OCI-LY1 (cell line): ENCODE data around the gene TBX18.

ENCODE experiments used
- H2AFZ ChIP-seq: fragments of 200-600 bp; sonication (generic), shearing (Covaris generic); 2 replicates; pipeline ENCODE4 v1.6.0; 2014; ENCODE audit warnings: antibody characterized with exemption, mild to moderate bottlenecking, low read length
- H3F3A ChIP-seq: fragments of 200-600 bp; sonication (generic), shearing (Covaris generic); 2 replicates; pipeline ENCODE4 v1.6.0; 2014; ENCODE audit warnings: mild to moderate bottlenecking, antibody characterized with exemption, low read length, moderate library complexity; ENCODE audit not compliant: insufficient read depth
- H3K27ac ChIP-seq: fragments of 200-600 bp; sonication (generic); 2 replicates; pipeline ENCODE4 v1.5.1; 2014; ENCODE audit warnings: low read length, mixed run types, mild to moderate bottlenecking, low read depth; ENCODE audit not compliant: poor library complexity, severe bottlenecking
- H3K27me3 ChIP-seq: fragments of 200-600 bp; sonication (generic); 2 replicates; pipeline ENCODE4 v1.6.0; 2014; ENCODE audit warnings: antibody characterized with exemption, mild to moderate bottlenecking, low read length, moderate library complexity; ENCODE audit not compliant: insufficient read depth
- H3K36me3 ChIP-seq: fragments of 200-600 bp; sonication (generic); 2 replicates; pipeline ENCODE4 v1.6.1; 2014; ENCODE audit warnings: mild to moderate bottlenecking, antibody characterized with exemption, low read length, moderate library complexity, mixed read lengths; ENCODE audit not compliant: insufficient read depth
- H3K4me1 ChIP-seq: fragments of 200-600 bp; sonication (generic); 2 replicates; pipeline ENCODE4 v1.5.1; 2014; ENCODE audit warnings: mild to moderate bottlenecking, low read length, moderate library complexity; ENCODE audit not compliant: insufficient read depth, severe bottlenecking
- H3K4me2 ChIP-seq: fragments of 200-600 bp; sonication (generic), shearing (Covaris generic); 2 replicates; pipeline ENCODE4 v1.6.1; 2014; ENCODE audit warnings: low read length
- H3K4me3 ChIP-seq: fragments of 200-600 bp; sonication (generic); 2 replicates; pipeline ENCODE4 v1.5.1; 2014; ENCODE audit warnings: low read length, low read depth, mild to moderate bottlenecking, mixed read lengths; ENCODE audit not compliant: poor library complexity, severe bottlenecking
- H3K79me2 ChIP-seq: fragments of 200-600 bp; shearing (Covaris generic); 2 replicates; pipeline ENCODE4 v1.6.1; 2016; ENCODE audit warnings: mixed run types, low read length, mixed read lengths; ENCODE audit not compliant: insufficient read depth
- H3K9ac ChIP-seq: fragments of 200-600 bp; sonication (generic), shearing (Covaris generic); 2 replicates; pipeline ENCODE4 v1.6.1; 2014; ENCODE audit warnings: mild to moderate bottlenecking, low read length, mixed read lengths
- H3K9me2 ChIP-seq: fragments of 200-600 bp; sonication (generic), shearing (Covaris generic); 2 replicates; pipeline ENCODE4 v1.6.1; 2014; ENCODE audit warnings: low read depth, mild to moderate bottlenecking, low read length, mixed read lengths
- H3K9me3 ChIP-seq: fragments of 200-600 bp; shearing (Covaris generic); 2 replicates; pipeline ENCODE4 v1.6.1; 2014; ENCODE audit warnings: low read length, mixed read lengths
- H4K20me1 ChIP-seq: fragments of 200-600 bp; sonication (generic), shearing (Covaris generic); 2 replicates; pipeline ENCODE4 v1.6.0; 2016; ENCODE audit warnings: mild to moderate bottlenecking, low read length; ENCODE audit not compliant: insufficient read depth
- EZH2 ChIP-seq: fragments of 200-600 bp; sonication (generic), shearing (Covaris generic); IDR thresholded peaks from 2 replicates; pipeline ENCODE4 v1.8.0; 2017; ENCODE audit warnings: borderline replicate concordance, mixed run types, mild to moderate bottlenecking, antibody characterized with exemption, low read length, moderate library complexity, mixed read lengths
- TF ChIP-seq, protein P1 (sequence below): fragments of 200-600 bp; sonication (generic), shearing (Covaris generic); IDR thresholded peaks from 2 replicates; pipeline ENCODE4 v1.5.1; 2017; ENCODE audit warnings: mild to moderate bottlenecking, antibody characterized with exemption, low read length, moderate library complexity, mixed read lengths

The TBX18 gene

DNA sequence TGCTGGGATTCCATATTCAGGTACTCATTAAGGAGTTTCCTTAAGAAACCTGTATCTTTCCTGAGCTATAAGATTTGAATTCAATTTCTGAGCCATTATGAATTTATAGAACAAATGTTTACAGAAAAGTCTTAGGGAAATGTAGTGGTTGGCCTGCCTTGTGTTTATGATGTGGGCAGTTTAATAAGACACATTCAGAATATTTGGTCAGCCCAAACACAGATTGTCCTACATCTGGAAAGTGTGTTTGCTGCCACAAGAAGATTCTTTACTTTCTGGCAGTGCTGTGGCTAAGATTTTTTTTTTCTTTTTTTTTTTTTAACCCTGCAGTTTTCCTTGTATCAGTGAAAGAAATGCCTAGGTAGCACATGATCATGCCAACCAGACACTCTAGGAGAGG, 15.2 kb downstream of the TBX18 start:
- no peaks in the 10 kb centered on the region for H3K9me3 ChIP-seq
- no peak overlapping the region for H3K4me3 ChIP-seq
- H4K20me1 ChIP-seq: no peaks in the 10 kb centered on the region
- H2AFZ ChIP-seq: no peak overlapping the region
- no peak overlapping the region for H3K27ac ChIP-seq
- no peak overlapping the region for H3K9ac ChIP-seq
- TF ChIP-seq, protein P1, sequence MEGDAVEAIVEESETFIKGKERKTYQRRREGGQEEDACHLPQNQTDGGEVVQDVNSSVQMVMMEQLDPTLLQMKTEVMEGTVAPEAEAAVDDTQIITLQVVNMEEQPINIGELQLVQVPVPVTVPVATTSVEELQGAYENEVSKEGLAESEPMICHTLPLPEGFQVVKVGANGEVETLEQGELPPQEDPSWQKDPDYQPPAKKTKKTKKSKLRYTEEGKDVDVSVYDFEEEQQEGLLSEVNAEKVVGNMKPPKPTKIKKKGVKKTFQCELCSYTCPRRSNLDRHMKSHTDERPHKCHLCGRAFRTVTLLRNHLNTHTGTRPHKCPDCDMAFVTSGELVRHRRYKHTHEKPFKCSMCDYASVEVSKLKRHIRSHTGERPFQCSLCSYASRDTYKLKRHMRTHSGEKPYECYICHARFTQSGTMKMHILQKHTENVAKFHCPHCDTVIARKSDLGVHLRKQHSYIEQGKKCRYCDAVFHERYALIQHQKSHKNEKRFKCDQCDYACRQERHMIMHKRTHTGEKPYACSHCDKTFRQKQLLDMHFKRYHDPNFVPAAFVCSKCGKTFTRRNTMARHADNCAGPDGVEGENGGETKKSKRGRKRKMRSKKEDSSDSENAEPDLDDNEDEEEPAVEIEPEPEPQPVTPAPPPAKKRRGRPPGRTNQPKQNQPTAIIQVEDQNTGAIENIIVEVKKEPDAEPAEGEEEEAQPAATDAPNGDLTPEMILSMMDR: no peak
- TF ChIP-seq EZH2: no peak
- no peaks in the 10 kb centered on the region for H3K4me1 ChIP-seq
- no peaks in the 10 kb centered on the region for H3K27me3 ChIP-seq
- H3K9me2 ChIP-seq: no peaks in the 10 kb centered on the region
- H3K79me2 ChIP-seq: no peaks in the 10 kb centered on the region
- H3F3A ChIP-seq: no peaks in the 10 kb centered on the region
- no peak overlapping the region for H3K4me2 ChIP-seq
- H3K36me3 ChIP-seq: no peaks in the 10 kb centered on the region

DNA sequence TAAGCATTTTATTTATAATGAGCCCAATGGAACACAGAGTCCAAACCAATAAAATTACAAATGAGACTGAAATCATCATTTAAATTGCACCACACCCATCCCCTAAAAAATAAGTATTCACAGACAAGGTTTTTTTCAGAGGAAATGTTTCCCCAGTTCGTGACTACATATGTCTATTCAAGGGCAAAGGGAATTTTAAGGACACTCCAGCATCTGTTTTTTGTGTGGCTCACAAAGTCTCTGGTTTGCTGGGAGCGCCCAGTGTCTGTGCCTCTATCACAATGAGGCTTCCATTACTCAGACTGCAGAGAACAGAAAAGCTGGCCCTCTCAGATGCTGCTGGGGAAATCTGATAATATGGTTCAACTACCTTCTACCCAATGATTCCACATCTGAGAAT, 16.0 kb downstream of the TBX18 start:
- Histone ChIP-seq H3K36me3 (no peaks in the 10 kb centered on the region), H4K20me1 (no peaks in the 10 kb centered on the region)
- TF ChIP-seq, protein P1: no peak
- no peak for TF ChIP-seq EZH2

DNA sequence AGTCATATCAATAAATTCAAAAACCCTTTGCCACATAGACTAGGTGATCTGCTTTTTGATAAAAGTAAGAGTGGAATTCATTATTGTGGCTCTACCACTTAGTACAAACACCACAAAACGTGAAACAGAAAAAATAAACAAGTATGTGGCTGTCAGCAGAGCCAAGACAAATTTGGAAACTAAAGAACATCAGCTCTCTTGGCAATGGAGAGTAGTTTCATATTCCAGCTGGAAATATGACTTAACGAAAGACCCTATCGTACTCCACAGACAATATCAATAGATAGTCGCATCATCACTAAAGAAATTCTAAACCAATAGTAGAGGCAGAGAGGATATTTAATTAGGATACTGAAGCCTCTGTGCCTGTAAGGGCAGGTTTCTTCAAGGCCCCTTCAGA, 20.8 kb downstream of the TBX18 start:
- Histone ChIP-seq H3F3A (no peaks in the 10 kb centered on the region), H3K4me3 (no peak overlapping the region), H3K27ac (no peak overlapping the region), H3K9ac (no peak overlapping the region), H3K79me2 (no peaks in the 10 kb centered on the region), H3K9me2 (no peaks in the 10 kb centered on the region), H3K9me3 (no peaks in the 10 kb centered on the region), H3K4me1 (no peaks in the 10 kb centered on the region), H3K4me2 (no peak overlapping the region), H2AFZ (no peak overlapping the region), H3K27me3 (no peaks in the 10 kb centered on the region), H3K36me3 (no peaks in the 10 kb centered on the region), H4K20me1 (no peaks in the 10 kb centered on the region)
- TF ChIP-seq, protein P1: no peak
- TF ChIP-seq EZH2: no peak

More for the DNA sequence above, 16.0 kb downstream of the TBX18 start:
- H3K27me3 ChIP-seq: no peaks in the 10 kb centered on the region
- no peaks in the 10 kb centered on the region for H3K4me1 ChIP-seq
- H3K4me2 ChIP-seq: no peak overlapping the region
- no peak overlapping the region for H3K4me3 ChIP-seq
- no peak overlapping the region for H2AFZ ChIP-seq
- no peaks in the 10 kb centered on the region for H3K9me2 ChIP-seq
- H3F3A ChIP-seq: no peaks in the 10 kb centered on the region
- no peaks in the 10 kb centered on the region for H3K79me2 ChIP-seq
- no peaks in the 10 kb centered on the region for H3K9me3 ChIP-seq
- no peak overlapping the region for H3K9ac ChIP-seq
- H3K27ac ChIP-seq: no peak overlapping the region
